GM23338 (cell line): ENCODE results near the gene LGALS16. TPM values are rescaled to one million over a fixed set of nuclear protein-coding genes. Genes with fewer than 3 reads are reported as not detected.

Source experiments
- ATAC-seq: fragments of 200-7000 bp; cut with Tn5 transposase; 3 replicates; pipeline ENCODE4 v1.9.1; 2020
- DNase-seq: peaks from one replicate; pipeline ENCODE4 v3.0.0-alpha.2; 2015; ENCODE audit warnings: low spot score
- H2AFZ ChIP-seq: fragments of 200-600 bp; sonication (generic); 2 replicates; pipeline ENCODE4 v1.8.0; 2016; ENCODE audit warnings: antibody characterized with exemption, mild to moderate bottlenecking, moderate library complexity
- H3F3A ChIP-seq: fragments of 200-600 bp; sonication (generic); replicated peaks from 2 replicates; pipeline ENCODE4 v1.8.0; 2017; ENCODE audit warnings: antibody characterized with exemption, mixed run types, low read depth
- H3K27ac ChIP-seq: fragments of 200-600 bp; sonication (generic); 2 replicates; pipeline ENCODE4 v1.6.1; 2016; ENCODE audit warnings: low read depth
- H3K27me3 ChIP-seq: fragments of 200-600 bp; sonication (generic); 2 replicates; pipeline ENCODE4 v1.8.0; 2016; ENCODE audit warnings: mild to moderate bottlenecking, mixed run types, moderate library complexity; ENCODE audit not compliant: insufficient read depth
- H3K36me3 ChIP-seq: fragments of 200-600 bp; sonication (generic); 2 replicates; pipeline ENCODE4 v1.8.0; 2016; ENCODE audit warnings: mild to moderate bottlenecking; ENCODE audit not compliant: insufficient read depth
- H3K4me1 ChIP-seq: fragments of 200-600 bp; sonication (generic); 2 replicates; pipeline ENCODE4 v1.8.0; 2016; ENCODE audit warnings: mild to moderate bottlenecking, moderate library complexity; ENCODE audit not compliant: insufficient read depth
- H3K4me2 ChIP-seq: fragments of 200-600 bp; sonication (generic); 2 replicates; pipeline ENCODE4 v1.7.1; 2017; ENCODE audit warnings: mixed run types
- H3K4me3 ChIP-seq: fragments of 200-600 bp; sonication (generic); 2 replicates; pipeline ENCODE4 v1.6.1; 2016; ENCODE audit warnings: mixed run types
- H3K79me2 ChIP-seq: fragments of 200-600 bp; sonication (generic); replicated peaks from 2 replicates; pipeline ENCODE4 v1.8.0; 2017; ENCODE audit warnings: mild to moderate bottlenecking; ENCODE audit not compliant: insufficient read depth
- H3K9me2 ChIP-seq: fragments of 200-600 bp; sonication (generic); 2 replicates; pipeline ENCODE4 v1.8.0; 2017; ENCODE audit not compliant: insufficient read depth
- H4K20me1 ChIP-seq: fragments of 200-600 bp; sonication (generic); replicated peaks from 2 replicates; pipeline ENCODE4 v1.8.0; 2017; ENCODE audit warnings: mild to moderate bottlenecking; ENCODE audit not compliant: insufficient read depth
- H3K27ac Mint-ChIP-seq: 2 replicates; pipeline ENCODE4 v1.8.0; 2020; ENCODE audit warnings: inconsistent platforms, mild to moderate bottlenecking, moderate library complexity, mixed read lengths
- H3K27me3 Mint-ChIP-seq: 3 replicates; pipeline ENCODE4 v1.8.0; 2022; ENCODE audit warnings: low read depth, mild to moderate bottlenecking, moderate library complexity, mixed read lengths, inconsistent platforms; ENCODE audit not compliant: insufficient read depth, poor library complexity
- H3K36me3 Mint-ChIP-seq: 3 replicates; pipeline ENCODE4 v1.8.0; 2021; ENCODE audit warnings: low read depth, mild to moderate bottlenecking, inconsistent platforms, moderate library complexity, mixed read lengths
- H3K4me1 Mint-ChIP-seq: 3 replicates; pipeline ENCODE4 v1.8.0; 2020; ENCODE audit warnings: mild to moderate bottlenecking, inconsistent platforms, mixed read lengths
- H3K4me3 Mint-ChIP-seq: 3 replicates; pipeline ENCODE4 v1.8.0; 2021; ENCODE audit warnings: moderate library complexity, mild to moderate bottlenecking, inconsistent platforms, mixed read lengths
- H3K9me3 Mint-ChIP-seq: 3 replicates; pipeline ENCODE4 v1.8.0; 2020; ENCODE audit warnings: moderate library complexity, mild to moderate bottlenecking, inconsistent platforms, mixed read lengths
- CREB1 ChIP-seq: fragments of 250-450 bp; sonication (Bioruptor Pico); IDR thresholded peaks from 2 replicates; pipeline ENCODE4 v1.5.0; 2020; ENCODE audit warnings: low read depth, mild to moderate bottlenecking, moderate library complexity
- CTCF ChIP-seq, 2 experiments: fragments of 200-600 bp in 1 of 2; sonication (generic) in 1 of 2; conservative IDR thresholded peaks; 2 replicates each; pipeline versions ENCODE4 v1.5.1 to v1.6.1; 2016 to 2017; ENCODE audit warnings: antibody characterized with exemption in 2 of 2, low read depth in 2 of 2, mild to moderate bottlenecking in 2 of 2, moderate library complexity in 1 of 2
- ETS1 ChIP-seq: IDR thresholded peaks from 2 replicates; pipeline ENCODE4 v1.6.1; 2016; ENCODE audit warnings: antibody characterized with exemption
- EZH2 ChIP-seq: fragments of 200-600 bp; sonication (generic); IDR thresholded peaks from one replicate; pipeline ENCODE4 v1.8.0; 2017; ENCODE audit warnings: antibody characterized with exemption, mild to moderate bottlenecking, low read depth; ENCODE audit not compliant: unreplicated experiment
- EZH2phosphoT487 ChIP-seq: fragments of 200-600 bp; sonication (generic); IDR thresholded peaks from one replicate; pipeline ENCODE4 v1.8.1; 2018; ENCODE audit warnings: antibody characterized with exemption; ENCODE audit not compliant: unreplicated experiment
- NANOG ChIP-seq: IDR thresholded peaks from 2 replicates; pipeline ENCODE4 v1.6.1; 2016; ENCODE audit warnings: antibody characterized with exemption, borderline replicate concordance
- POLR2AphosphoS5 ChIP-seq: IDR thresholded peaks from 2 replicates; pipeline ENCODE4 v1.6.1; 2016; ENCODE audit warnings: antibody characterized with exemption, low read depth
- STAT1 ChIP-seq: IDR thresholded peaks from one replicate; pipeline ENCODE4 v1.6.1; 2016; ENCODE audit warnings: antibody characterized with exemption; ENCODE audit not compliant: unreplicated experiment
- ZNF114 ChIP-seq: fragments of 250-450 bp; sonication (Bioruptor Pico); IDR thresholded peaks from 2 replicates; pipeline ENCODE4 v1.5.0; 2020; ENCODE audit warnings: mild to moderate bottlenecking, moderate library complexity
- polyA plus RNA-seq: library from polyadenylated mRNA; unstranded; fragments of >200 nt; fragmentation: Nextera tagmentation; extraction: Ambion mirVana; gene quantifications from 2 replicates; pipeline ENCODE4 v1.2.1, GENCODE V29; 2016
- total RNA-seq: library from RNA; depleted of rRNA; stranded (reverse); fragments of >200 nt; shearing (Covaris generic); gene quantifications from 2 replicates; pipeline ENCODE4 v1.2.3, GENCODE V29; 2014
- TF ChIP-seq, protein P1 (sequence below): IDR thresholded peaks from one replicate; pipeline ENCODE4 v1.6.1; 2018; ENCODE audit warnings: antibody characterized with exemption; ENCODE audit not compliant: unreplicated experiment
- TF ChIP-seq, protein P2 (sequence below): fragments of 250-450 bp; sonication (Bioruptor Pico); IDR thresholded peaks from 2 replicates; pipeline ENCODE4 v1.5.0; 2020; ENCODE audit warnings: mild to moderate bottlenecking, moderate library complexity

Gene LGALS16
- total and polyA plus RNA-seq, 2 experiments from 2014 or later = not detected

- H3K79me2 ChIP-seq = no peaks in the 10 kb centered on the region
Measured at GRCh38 chr19:39684267-39684666, 28.6 kb downstream of the LGALS16 start.

More at GRCh38 chr19:39684267-39684666, 28.6 kb downstream of the LGALS16 start:
- H3K27me3 ChIP-seq = no peaks in the 10 kb centered on the region
- H2AFZ ChIP-seq = no peak overlapping the region
- H3K4me3 Mint-ChIP-seq = no peak overlapping the region
- H3K4me1 ChIP-seq = no peaks in the 10 kb centered on the region
- peaks cover 10% of the 10 kb centered on the region for H3K27me3 Mint-ChIP-seq
- no peaks in the 10 kb centered on the region for H3K4me1 Mint-ChIP-seq
- H3K27ac Mint-ChIP-seq = no peak overlapping the region
- H4K20me1 ChIP-seq = no peaks in the 10 kb centered on the region
- no peaks in the 10 kb centered on the region for H3K36me3 Mint-ChIP-seq
- no peak for DNase-seq
- TF ChIP-seq ZNF114 (no peak), STAT1 (no peak), ETS1 (no peak), CREB1 (CRISPR knock-in tag) (no peak), EZH2 (no peak), CTCF (conservative IDR thresholded peaks at IDR 0.05; ENCODE audit: low read depth in 2 of 2) (no peak), NANOG (no peak), POLR2AphosphoS5 (no peak), EZH2phosphoT487 (no peak)
- TF ChIP-seq, protein P1, sequence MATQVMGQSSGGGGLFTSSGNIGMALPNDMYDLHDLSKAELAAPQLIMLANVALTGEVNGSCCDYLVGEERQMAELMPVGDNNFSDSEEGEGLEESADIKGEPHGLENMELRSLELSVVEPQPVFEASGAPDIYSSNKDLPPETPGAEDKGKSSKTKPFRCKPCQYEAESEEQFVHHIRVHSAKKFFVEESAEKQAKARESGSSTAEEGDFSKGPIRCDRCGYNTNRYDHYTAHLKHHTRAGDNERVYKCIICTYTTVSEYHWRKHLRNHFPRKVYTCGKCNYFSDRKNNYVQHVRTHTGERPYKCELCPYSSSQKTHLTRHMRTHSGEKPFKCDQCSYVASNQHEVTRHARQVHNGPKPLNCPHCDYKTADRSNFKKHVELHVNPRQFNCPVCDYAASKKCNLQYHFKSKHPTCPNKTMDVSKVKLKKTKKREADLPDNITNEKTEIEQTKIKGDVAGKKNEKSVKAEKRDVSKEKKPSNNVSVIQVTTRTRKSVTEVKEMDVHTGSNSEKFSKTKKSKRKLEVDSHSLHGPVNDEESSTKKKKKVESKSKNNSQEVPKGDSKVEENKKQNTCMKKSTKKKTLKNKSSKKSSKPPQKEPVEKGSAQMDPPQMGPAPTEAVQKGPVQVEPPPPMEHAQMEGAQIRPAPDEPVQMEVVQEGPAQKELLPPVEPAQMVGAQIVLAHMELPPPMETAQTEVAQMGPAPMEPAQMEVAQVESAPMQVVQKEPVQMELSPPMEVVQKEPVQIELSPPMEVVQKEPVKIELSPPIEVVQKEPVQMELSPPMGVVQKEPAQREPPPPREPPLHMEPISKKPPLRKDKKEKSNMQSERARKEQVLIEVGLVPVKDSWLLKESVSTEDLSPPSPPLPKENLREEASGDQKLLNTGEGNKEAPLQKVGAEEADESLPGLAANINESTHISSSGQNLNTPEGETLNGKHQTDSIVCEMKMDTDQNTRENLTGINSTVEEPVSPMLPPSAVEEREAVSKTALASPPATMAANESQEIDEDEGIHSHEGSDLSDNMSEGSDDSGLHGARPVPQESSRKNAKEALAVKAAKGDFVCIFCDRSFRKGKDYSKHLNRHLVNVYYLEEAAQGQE = no peak
- TF ChIP-seq, protein P2, sequence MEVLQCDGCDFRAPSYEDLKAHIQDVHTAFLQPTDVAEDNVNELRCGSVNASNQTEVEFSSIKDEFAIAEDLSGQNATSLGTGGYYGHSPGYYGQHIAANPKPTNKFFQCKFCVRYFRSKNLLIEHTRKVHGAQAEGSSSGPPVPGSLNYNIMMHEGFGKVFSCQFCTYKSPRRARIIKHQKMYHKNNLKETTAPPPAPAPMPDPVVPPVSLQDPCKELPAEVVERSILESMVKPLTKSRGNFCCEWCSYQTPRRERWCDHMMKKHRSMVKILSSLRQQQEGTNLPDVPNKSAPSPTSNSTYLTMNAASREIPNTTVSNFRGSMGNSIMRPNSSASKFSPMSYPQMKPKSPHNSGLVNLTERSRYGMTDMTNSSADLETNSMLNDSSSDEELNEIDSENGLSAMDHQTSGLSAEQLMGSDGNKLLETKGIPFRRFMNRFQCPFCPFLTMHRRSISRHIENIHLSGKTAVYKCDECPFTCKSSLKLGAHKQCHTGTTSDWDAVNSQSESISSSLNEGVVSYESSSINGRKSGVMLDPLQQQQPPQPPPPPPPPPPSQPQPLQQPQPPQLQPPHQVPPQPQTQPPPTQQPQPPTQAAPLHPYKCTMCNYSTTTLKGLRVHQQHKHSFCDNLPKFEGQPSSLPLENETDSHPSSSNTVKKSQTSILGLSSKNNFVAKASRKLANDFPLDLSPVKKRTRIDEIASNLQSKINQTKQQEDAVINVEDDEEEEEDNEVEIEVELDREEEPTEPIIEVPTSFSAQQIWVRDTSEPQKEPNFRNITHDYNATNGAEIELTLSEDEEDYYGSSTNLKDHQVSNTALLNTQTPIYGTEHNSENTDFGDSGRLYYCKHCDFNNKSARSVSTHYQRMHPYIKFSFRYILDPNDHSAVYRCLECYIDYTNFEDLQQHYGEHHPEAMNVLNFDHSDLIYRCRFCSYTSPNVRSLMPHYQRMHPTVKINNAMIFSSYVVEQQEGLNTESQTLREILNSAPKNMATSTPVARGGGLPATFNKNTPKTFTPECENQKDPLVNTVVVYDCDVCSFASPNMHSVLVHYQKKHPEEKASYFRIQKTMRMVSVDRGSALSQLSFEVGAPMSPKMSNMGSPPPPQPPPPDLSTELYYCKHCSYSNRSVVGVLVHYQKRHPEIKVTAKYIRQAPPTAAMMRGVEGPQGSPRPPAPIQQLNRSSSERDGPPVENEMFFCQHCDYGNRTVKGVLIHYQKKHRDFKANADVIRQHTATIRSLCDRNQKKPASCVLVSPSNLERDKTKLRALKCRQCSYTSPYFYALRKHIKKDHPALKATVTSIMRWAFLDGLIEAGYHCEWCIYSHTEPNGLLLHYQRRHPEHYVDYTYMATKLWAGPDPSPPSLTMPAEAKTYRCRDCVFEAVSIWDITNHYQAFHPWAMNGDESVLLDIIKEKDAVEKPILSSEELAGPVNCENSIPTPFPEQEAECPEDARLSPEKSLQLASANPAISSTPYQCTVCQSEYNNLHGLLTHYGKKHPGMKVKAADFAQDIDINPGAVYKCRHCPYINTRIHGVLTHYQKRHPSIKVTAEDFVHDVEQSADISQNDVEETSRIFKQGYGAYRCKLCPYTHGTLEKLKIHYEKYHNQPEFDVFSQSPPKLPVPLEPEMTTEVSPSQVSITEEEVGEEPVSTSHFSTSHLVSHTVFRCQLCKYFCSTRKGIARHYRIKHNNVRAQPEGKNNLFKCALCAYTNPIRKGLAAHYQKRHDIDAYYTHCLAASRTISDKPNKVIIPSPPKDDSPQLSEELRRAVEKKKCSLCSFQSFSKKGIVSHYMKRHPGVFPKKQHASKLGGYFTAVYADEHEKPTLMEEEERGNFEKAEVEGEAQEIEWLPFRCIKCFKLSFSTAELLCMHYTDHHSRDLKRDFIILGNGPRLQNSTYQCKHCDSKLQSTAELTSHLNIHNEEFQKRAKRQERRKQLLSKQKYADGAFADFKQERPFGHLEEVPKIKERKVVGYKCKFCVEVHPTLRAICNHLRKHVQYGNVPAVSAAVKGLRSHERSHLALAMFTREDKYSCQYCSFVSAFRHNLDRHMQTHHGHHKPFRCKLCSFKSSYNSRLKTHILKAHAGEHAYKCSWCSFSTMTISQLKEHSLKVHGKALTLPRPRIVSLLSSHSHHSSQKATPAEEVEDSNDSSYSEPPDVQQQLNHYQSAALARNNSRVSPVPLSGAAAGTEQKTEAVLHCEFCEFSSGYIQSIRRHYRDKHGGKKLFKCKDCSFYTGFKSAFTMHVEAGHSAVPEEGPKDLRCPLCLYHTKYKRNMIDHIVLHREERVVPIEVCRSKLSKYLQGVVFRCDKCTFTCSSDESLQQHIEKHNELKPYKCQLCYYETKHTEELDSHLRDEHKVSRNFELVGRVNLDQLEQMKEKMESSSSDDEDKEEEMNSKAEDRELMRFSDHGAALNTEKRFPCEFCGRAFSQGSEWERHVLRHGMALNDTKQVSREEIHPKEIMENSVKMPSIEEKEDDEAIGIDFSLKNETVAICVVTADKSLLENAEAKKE (CRISPR knock-in tag) = no peak
- no peaks in the 10 kb centered on the region for H3F3A ChIP-seq
- no peaks in the 10 kb centered on the region for H3K9me3 Mint-ChIP-seq
- no peak overlapping the region for H3K27ac ChIP-seq
- H3K36me3 ChIP-seq = no peaks in the 10 kb centered on the region
- no peak for ATAC-seq
- 0 out of 2 replicates have a peak, but pooled peaks cover 6% of the 10 kb centered on the region for H3K9me2 ChIP-seq
- no peak overlapping the region for H3K4me2 ChIP-seq
- no peak overlapping the region for H3K4me3 ChIP-seq
